Astrocyte of the spinal cord (primary cell): Measurements from ENCODE around the gene GATD1.

Source experiments
- DNase-seq: peaks from one replicate; pipeline ENCODE4 v3.0.0; 2011; ENCODE audit warnings: low read depth, low spot score
- H3K4me3 ChIP-seq: 2 replicates; pipeline ENCODE4 v1.5.1; 2011; ENCODE audit warnings: low read depth, mild to moderate bottlenecking, low read length, moderate library complexity
- CTCF ChIP-seq: IDR thresholded peaks from 2 replicates; pipeline ENCODE4 v1.5.1; 2012; ENCODE audit warnings: low read depth, mild to moderate bottlenecking, low read length, inconsistent platforms
- in situ Hi-C: cut with HindIII; loops from 2 replicates; pipeline ENCODE4 v1.10.0; 2017; ENCODE audit warnings: low sequenced_read_pairs

GATD1 gene

GRCh38 chr11:786235-787083 is 9.2 kb upstream of the GATD1 start:
- no peak for DNase-seq
- TF ChIP-seq CTCF: no peak
- in situ Hi-C loops: no loop called here
- no peak overlapping the region for H3K4me3 ChIP-seq

- no peak overlapping the region for H3K4me3 ChIP-seq
- DNase-seq: peak; percentile 85
- in situ Hi-C loops: no loop called here
Measured at GRCh38 chr11:783581-784015, 6.3 kb upstream of the GATD1 start.

GRCh38 chr11:782264-783174 is 5.2 kb upstream of the GATD1 start:
- in situ Hi-C loops: no loop called here
- H3K4me3 ChIP-seq: no peak overlapping the region
- TF ChIP-seq CTCF: no peak
- no peak for DNase-seq

More at GRCh38 chr11:783581-784015, 6.3 kb upstream of the GATD1 start:
- peak; percentile 94 for TF ChIP-seq CTCF

GRCh38 chr11:779955-780532 is 2.8 kb upstream of the GATD1 start:
- no peak overlapping the region for H3K4me3 ChIP-seq
- in situ Hi-C loops: no loop called here
- no peak for TF ChIP-seq CTCF
- DNase-seq: no peak

- H3K4me3 ChIP-seq: no peak overlapping the region
- no peak for DNase-seq
- in situ Hi-C loops: no loop called here
- no peak for TF ChIP-seq CTCF
Measured at GRCh38 chr11:778976-779954, 2.0 kb upstream of the GATD1 start.
